ENCODE data around the gene SLBP. TPM values are rescaled to one million over a fixed set of nuclear protein-coding genes. Genes with fewer than 3 reads are reported as not detected.

SLBP gene
- total RNA-seq, 2 donors from 2014 or later = 52.1 to 60.7 TPM

- 23 to 25% methylated on average over 14 to 22 of the region's 22 CpGs for WGBS, 2 experiments (ENCODE audit: insufficient coverage in 1 of 2, insufficient read length in 1 of 2)
- no peak overlapping the region for H3K27ac ChIP-seq (ENCODE audit: low read depth, low read length)
- peak overlapping the region; percentile 89 for H3K9ac ChIP-seq (ENCODE audit: extremely low read depth, low read length, poor library complexity, severe bottlenecking)
- Mint-ChIP-seq H3K4me3 (peak overlapping the region; percentile 86), H3K9me3 (no peaks in the 10 kb centered on the region), H3K27ac (peak overlapping the region; percentile 90), H3K27me3 (ENCODE audit: insufficient read depth) (no peaks in the 10 kb centered on the region), H3K36me3 (ENCODE audit: low read depth) (peaks cover 32% of the 10 kb centered on the region), H3K4me1 (peaks cover 17% of the 10 kb centered on the region)
- DNase-seq = peak; percentile 56
- H3K4me1 ChIP-seq (ENCODE audit: control insufficient read depth, insufficient read depth, low read length) = no peaks in the 10 kb centered on the region
- H3K36me3 ChIP-seq (ENCODE audit: control insufficient read depth, insufficient read depth, low read length) = peaks cover 14% of the 10 kb centered on the region
- no peak for TF ChIP-seq CTCF (conservative IDR thresholded peaks at IDR 0.05)
- H3K4me3 ChIP-seq (ENCODE audit: low read length) = peak overlapping the region; percentile 96
- H3K9me3 ChIP-seq (ENCODE audit: control insufficient read depth, low read length) = no peaks in the 10 kb centered on the region
- no peaks in the 10 kb centered on the region for H3K27me3 ChIP-seq (ENCODE audit: control insufficient read depth, insufficient read depth, low read length, poor library complexity, severe bottlenecking)
Observed at GRCh38 chr4:1711055-1711570, 1.0 kb downstream of the SLBP start.

GRCh38 chr4:1708581-1708980, 3.5 kb downstream of the SLBP start:
- no peak overlapping the region for H3K9ac ChIP-seq (ENCODE audit: extremely low read depth, low read length, poor library complexity, severe bottlenecking)
- H3K9me3 ChIP-seq (ENCODE audit: control insufficient read depth, low read length) = no peaks in the 10 kb centered on the region
- Mint-ChIP-seq H3K4me1 (peaks cover 17% of the 10 kb centered on the region), H3K4me3 (no peak overlapping the region), H3K9me3 (no peaks in the 10 kb centered on the region), H3K27ac (peak overlapping the region; percentile 30), H3K27me3 (ENCODE audit: insufficient read depth) (no peaks in the 10 kb centered on the region), H3K36me3 (ENCODE audit: low read depth) (peaks cover 51% of the 10 kb centered on the region)
- no peak for TF ChIP-seq CTCF (conservative IDR thresholded peaks at IDR 0.05)
- peaks cover 36% of the 10 kb centered on the region for H3K36me3 ChIP-seq (ENCODE audit: control insufficient read depth, insufficient read depth, low read length)
- no peaks in the 10 kb centered on the region for H3K4me1 ChIP-seq (ENCODE audit: control insufficient read depth, insufficient read depth, low read length)
- H3K27ac ChIP-seq (ENCODE audit: low read depth, low read length) = no peak overlapping the region
- 85% methylated on average over 1 of the region's 1 CpG; no CpG with 5 or more reads in 1 of the 2 experiments for WGBS, 2 experiments (ENCODE audit: insufficient coverage in 1 of 2, insufficient read length in 1 of 2)
- H3K4me3 ChIP-seq (ENCODE audit: low read length) = peak overlapping the region; percentile 35
- no peak for DNase-seq
- H3K27me3 ChIP-seq (ENCODE audit: control insufficient read depth, insufficient read depth, low read length, poor library complexity, severe bottlenecking) = no peaks in the 10 kb centered on the region

GRCh38 chr4:1706358-1706757, 5.8 kb downstream of the SLBP start:
- H3K27ac Mint-ChIP-seq = no peak overlapping the region
- no peak for TF ChIP-seq CTCF (conservative IDR thresholded peaks at IDR 0.05)
- H3K27me3 Mint-ChIP-seq (ENCODE audit: insufficient read depth) = no peaks in the 10 kb centered on the region
- peaks cover 68% of the 10 kb centered on the region for H3K36me3 Mint-ChIP-seq (ENCODE audit: low read depth)
- Histone ChIP-seq H3K4me1 (ENCODE audit: control insufficient read depth, insufficient read depth, low read length) (no peaks in the 10 kb centered on the region), H3K27me3 (ENCODE audit: control insufficient read depth, insufficient read depth, low read length, poor library complexity, severe bottlenecking) (no peaks in the 10 kb centered on the region), H3K9ac (ENCODE audit: extremely low read depth, low read length, poor library complexity, severe bottlenecking) (no peak overlapping the region), H3K4me3 (ENCODE audit: low read length) (no peak overlapping the region), H3K9me3 (ENCODE audit: control insufficient read depth, low read length) (no peaks in the 10 kb centered on the region), H3K36me3 (ENCODE audit: control insufficient read depth, insufficient read depth, low read length) (peaks cover 57% of the 10 kb centered on the region), H3K27ac (ENCODE audit: low read depth, low read length) (no peak overlapping the region)
- no peaks in the 10 kb centered on the region for H3K9me3 Mint-ChIP-seq
- DNase-seq = no peak
- H3K4me1 Mint-ChIP-seq = peaks cover 16% of the 10 kb centered on the region
- WGBS, 2 experiments (ENCODE audit: insufficient coverage in 1 of 2, insufficient read length in 1 of 2) = 95 to 100% methylated on average over 6 of the region's 6 CpGs
- no peak overlapping the region for H3K4me3 Mint-ChIP-seq
